GM19193 (cell line): ENCODE results near the gene C14orf180.

ENCODE experiments used
- POLR2A ChIP-seq: IDR thresholded peaks from 4 replicates; pipeline ENCODE4 v1.6.1; 2011; ENCODE audit not compliant: insufficient read depth, insufficient read length; ENCODE audit errors: extremely low read depth

Gene C14orf180

GRCh38 chr14:104563742-104564615 is 15.6 kb upstream of the C14orf180 start:
- TF ChIP-seq POLR2A: no peak

GRCh38 chr14:104564744-104565679 is 14.6 kb upstream of the C14orf180 start:
- no peak for TF ChIP-seq POLR2A

- no peak for TF ChIP-seq POLR2A
Observed at GRCh38 chr14:104567141-104567956, 12.2 kb upstream of the C14orf180 start.

- TF ChIP-seq POLR2A: no peak
Observed at GRCh38 chr14:104567957-104568225, 11.7 kb upstream of the C14orf180 start.

GRCh38 chr14:104568620-104569019 is 10.9 kb upstream of the C14orf180 start:
- TF ChIP-seq POLR2A: no peak

GRCh38 chr14:104569435-104569834 is 10.1 kb upstream of the C14orf180 start:
- no peak for TF ChIP-seq POLR2A

- TF ChIP-seq POLR2A: no peak
Observed at GRCh38 chr14:104571246-104571645, 8.3 kb upstream of the C14orf180 start.

GRCh38 chr14:104572024-104572626 is 7.4 kb upstream of the C14orf180 start:
- no peak for TF ChIP-seq POLR2A

GRCh38 chr14:104572668-104573067 is 6.9 kb upstream of the C14orf180 start:
- no peak for TF ChIP-seq POLR2A

GRCh38 chr14:104573930-104574329 is 5.6 kb upstream of the C14orf180 start:
- no peak for TF ChIP-seq POLR2A

- TF ChIP-seq POLR2A: no peak
Observed at GRCh38 chr14:104574536-104574935, 5.0 kb upstream of the C14orf180 start.

- no peak for TF ChIP-seq POLR2A
Observed at GRCh38 chr14:104574978-104575583, 4.5 kb upstream of the C14orf180 start.

GRCh38 chr14:104576232-104576969 is 3.2 kb upstream of the C14orf180 start:
- no peak for TF ChIP-seq POLR2A
